Hepatic stellate cell (primary cell): ENCODE data around the gene ZDHHC5.

Source experiments
- DNase-seq: peaks from one replicate; pipeline ENCODE4 v3.0.0; 2011; ENCODE audit warnings: low spot score

ZDHHC5 gene

GRCh38 chr11:57667736-57668433 lies at the start of gene ZDHHC5:
ZDHHC5 (plus strand) TSS chr11:57668114; CDS start chr11:57673091, 4,977 bp downstream.
- DNase-seq = peak; percentile 100

GRCh38 chr11:57618438-57618837 lies 49.5 kb upstream of the ZDHHC5 start:
- DNase-seq = no peak

- DNase-seq = no peak
These were observed 48.6 kb upstream of the ZDHHC5 start for GRCh38 chr11:57619331-57619730.

GRCh38 chr11:57620467-57620866 lies 47.4 kb upstream of the ZDHHC5 start:
- DNase-seq = no peak

GRCh38 chr11:57622263-57622662 lies 45.7 kb upstream of the ZDHHC5 start:
- DNase-seq = no peak

- DNase-seq = no peak
These were observed 43.0 kb upstream of the ZDHHC5 start for GRCh38 chr11:57624864-57625263.

- no peak for DNase-seq
These were observed 41.0 kb upstream of the ZDHHC5 start for GRCh38 chr11:57626895-57627294.

GRCh38 chr11:57630171-57630570 lies 37.7 kb upstream of the ZDHHC5 start:
- DNase-seq = no peak

- no peak for DNase-seq
These were observed 35.8 kb upstream of the ZDHHC5 start for GRCh38 chr11:57632116-57632515.

- DNase-seq = no peak
These were observed 34.4 kb upstream of the ZDHHC5 start for GRCh38 chr11:57633394-57634070.

GRCh38 chr11:57634311-57634710 lies 33.6 kb upstream of the ZDHHC5 start:
- no peak for DNase-seq

GRCh38 chr11:57635246-57635645 lies 32.7 kb upstream of the ZDHHC5 start:
- no peak for DNase-seq

GRCh38 chr11:57637626-57638004 lies 30.3 kb upstream of the ZDHHC5 start:
- no peak for DNase-seq

- peak; percentile 99 for DNase-seq
These were observed 29.7 kb upstream of the ZDHHC5 start for GRCh38 chr11:57638005-57638781.

- DNase-seq = no peak
These were observed 29.0 kb upstream of the ZDHHC5 start for GRCh38 chr11:57638811-57639320.

- DNase-seq = no peak
These were observed 28.4 kb upstream of the ZDHHC5 start for GRCh38 chr11:57639321-57640067.

- no peak for DNase-seq
These were observed 27.7 kb upstream of the ZDHHC5 start for GRCh38 chr11:57640068-57640800.

- DNase-seq = peak; percentile 80
These were observed 26.7 kb upstream of the ZDHHC5 start for GRCh38 chr11:57641011-57641807.

GRCh38 chr11:57643802-57644201 lies 24.1 kb upstream of the ZDHHC5 start:
- no peak for DNase-seq
